Cerebellar nuclear complex (tissue), 1 donor: ENCODE measurements around the gene EGFLAM.

Experiments used
- DNase-seq, 2 experiments: peaks; one replicate each; lab custom pipeline; 2025; lab: John Stamatoyannopoulos, UW

EGFLAM gene

GRCh38 chr5:38448568-38449350, 190.4 kb downstream of the EGFLAM start:
- no peak for DNase-seq

DNA sequence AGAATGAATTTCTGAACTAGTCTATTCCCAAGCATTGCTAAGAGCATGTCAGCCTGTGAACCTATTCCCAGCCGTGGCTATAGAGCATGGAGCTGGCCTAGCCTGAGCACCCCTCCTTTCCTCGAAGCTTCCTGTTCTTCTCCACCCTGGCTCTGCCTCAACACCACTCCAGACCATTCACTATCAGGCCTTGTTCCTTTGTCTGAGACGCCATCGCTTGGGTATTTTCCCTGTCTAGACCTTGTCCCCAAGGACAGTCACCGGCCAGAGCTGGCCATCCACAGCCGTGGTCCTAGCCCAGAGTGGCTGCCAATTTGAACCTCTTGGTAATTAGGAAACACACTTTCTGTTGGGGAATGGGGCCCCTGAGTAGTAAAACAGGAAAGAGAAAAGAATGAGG, 192.3 kb downstream of the EGFLAM start:
- no peak for DNase-seq

- no peak for DNase-seq
These were observed 192.8 kb downstream of the EGFLAM start for GRCh38 chr5:38451074-38451725.

- no peak for DNase-seq
These were observed 193.8 kb downstream of the EGFLAM start for GRCh38 chr5:38452201-38452600.

- DNase-seq: no peak
These were observed 195.1 kb downstream of the EGFLAM start for GRCh38 chr5:38453506-38453905.

DNA sequence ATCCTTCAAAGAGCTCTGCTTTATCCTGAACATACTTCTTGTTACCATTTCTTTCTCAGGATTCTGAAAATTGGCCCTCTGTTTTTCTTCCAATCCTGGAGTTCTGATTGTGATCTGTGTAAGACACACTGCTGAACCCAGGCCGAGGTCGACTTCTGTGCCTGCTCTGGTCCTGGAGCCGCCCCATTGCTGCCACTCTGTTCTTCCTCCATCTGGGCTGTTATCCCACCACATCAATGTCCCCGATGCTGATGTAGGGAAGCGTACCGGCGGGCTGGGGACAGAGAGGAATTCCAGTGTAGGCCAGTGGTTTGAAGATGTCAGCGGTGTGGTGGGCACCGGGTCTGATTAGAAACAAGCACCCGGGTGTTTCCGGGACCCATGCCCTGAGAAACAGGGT, 195.6 kb downstream of the EGFLAM start:
- no peak for DNase-seq

- DNase-seq: no peak
These were observed 197.5 kb downstream of the EGFLAM start for GRCh38 chr5:38455796-38456330.

- no peak for DNase-seq
These were observed 198.5 kb downstream of the EGFLAM start for GRCh38 chr5:38456657-38457399.

DNA sequence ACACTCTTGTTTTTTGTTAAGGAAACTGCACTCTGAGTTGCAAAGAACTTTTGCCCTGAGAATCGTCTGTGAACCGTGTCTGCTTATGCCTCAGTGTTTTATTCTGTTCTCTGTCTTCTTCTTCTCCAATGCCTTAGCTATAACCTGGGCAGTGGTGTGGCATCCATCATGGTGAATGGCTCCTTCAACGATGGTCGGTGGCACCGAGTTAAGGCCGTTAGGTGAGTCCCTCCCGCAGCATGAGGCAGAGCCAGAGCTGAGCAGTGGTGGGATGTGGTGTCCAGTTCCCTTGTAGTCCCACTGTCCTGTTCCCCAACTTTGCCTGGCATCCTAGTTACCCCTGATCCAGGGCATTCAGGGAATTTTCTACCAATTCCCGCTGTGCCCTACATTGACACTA, 199.8 kb downstream of the EGFLAM start:
- no peak for DNase-seq

GRCh38 chr5:38462976-38463633, 204.7 kb downstream of the EGFLAM start:
- no peak for DNase-seq

- no peak for DNase-seq
These were observed 205.5 kb downstream of the EGFLAM start for GRCh38 chr5:38463634-38464521.

DNA sequence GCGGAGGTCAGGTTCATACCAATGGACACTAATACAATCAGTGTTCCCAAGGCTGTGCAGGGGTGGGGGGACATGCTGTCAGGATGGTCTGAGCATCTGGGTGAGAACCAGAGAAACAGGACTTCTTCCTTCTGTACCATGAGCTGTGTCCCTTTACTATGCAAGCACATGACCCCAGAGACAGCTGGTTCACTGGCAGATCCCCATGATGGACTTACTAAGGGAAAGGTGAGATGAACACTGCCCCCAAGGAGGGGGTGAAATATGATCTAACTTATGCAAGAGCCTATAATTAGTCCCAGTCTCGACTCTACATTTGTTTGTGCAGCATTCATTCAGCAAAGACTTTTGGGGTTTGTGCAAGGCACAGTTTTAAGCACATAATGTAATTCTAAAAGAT, 206.7 kb downstream of the EGFLAM start:
- no peak for DNase-seq

DNA sequence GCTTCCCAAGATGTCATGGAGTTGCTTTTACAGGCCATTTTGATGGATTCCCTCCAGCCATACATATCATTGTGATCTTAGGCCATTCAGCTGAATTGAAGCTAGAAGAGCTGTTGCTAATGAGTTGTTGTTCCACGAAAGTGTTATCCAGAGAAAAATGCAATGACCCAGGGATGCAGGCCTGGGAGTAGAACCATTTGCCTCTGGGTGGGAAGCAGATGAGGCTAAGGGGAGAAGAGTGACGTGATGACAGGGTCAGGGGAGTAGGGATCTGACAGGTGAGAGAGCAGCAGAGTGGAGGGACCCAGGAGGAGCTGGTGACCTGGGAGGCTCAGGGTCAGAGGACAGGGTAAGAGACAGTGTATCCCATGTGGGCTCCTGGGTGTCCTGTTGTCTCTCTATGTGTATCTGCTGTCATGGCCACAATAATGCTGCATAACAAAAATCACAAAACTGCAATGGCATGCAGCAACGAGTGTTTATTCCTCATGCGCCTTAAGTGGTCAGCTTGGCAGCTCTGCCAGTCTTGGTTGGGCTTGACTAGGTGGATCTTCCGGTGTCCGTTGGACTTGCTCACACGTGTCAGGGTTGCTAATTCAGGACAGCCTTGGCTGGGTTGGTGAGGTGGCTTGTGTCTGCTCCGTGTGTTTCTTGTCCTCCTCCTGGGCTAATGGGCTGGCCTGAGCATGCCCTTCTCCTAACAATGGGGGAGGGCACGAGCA, 207.5 kb downstream of the EGFLAM start:
- DNase-seq: no peak

GRCh38 chr5:38466424-38467189, 208.2 kb downstream of the EGFLAM start:
- DNase-seq: peak in 1 of 2 experiments; percentile 48

- no peak for DNase-seq
These were observed 209.1 kb downstream of the EGFLAM start for GRCh38 chr5:38467353-38468040.

DNA sequence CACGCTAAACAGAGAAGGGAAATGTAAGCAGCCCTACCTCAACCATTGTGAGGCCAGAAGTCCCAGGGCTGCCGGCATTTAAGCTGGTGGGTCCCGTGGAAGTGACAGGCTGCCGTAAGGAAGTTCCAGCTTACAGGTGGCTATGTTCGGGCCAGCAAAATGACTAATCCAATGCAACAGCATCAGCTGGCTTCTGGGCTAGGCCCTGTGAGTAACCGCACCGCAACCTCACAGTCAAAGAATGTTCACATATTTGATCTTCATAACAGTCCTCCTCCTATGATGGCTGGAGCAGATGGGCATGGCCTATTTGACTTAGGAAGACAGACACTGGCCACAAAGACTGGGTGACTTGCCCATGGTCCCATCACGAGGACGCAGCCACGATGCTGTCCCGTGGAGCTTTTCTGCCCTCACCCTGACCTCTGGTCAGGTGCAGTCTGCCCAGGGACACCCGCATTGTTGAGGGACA, 209.9 kb downstream of the EGFLAM start:
- no peak for DNase-seq

DNA sequence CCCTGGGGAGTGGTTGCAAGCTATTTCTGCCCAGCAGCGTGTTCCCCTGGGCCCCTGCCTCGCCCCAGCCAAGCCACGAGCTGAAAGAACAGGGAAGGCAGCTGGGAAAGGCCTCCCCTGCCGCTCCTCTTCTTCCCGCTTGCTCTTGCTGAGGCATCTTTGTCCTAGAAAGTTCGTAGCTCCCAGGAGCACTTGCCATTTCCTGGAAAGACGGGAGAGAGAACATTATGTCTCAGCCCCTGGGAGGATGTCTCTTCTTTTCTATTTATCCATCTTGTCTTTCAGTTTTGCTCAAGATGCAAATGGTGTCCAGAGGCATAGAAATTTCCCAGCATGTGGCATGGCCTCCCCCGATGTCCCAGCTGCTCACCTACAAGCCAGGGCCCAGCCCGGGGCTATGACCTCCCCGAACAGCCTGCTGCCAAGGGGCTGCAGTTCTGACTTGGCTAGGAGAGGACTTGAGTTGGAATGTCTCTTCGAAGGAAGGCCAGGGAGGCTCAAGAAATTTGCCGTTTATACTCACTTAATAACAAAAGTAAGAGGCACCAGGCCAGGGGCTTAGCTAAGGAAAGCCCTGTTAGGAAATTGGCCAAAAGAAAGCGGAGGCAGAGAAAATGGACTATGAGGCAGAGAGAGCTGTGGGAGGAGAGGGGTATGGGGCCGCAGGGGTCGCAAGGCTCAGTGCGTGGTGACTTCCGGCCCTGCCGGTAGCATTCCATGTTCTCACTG, 210.8 kb downstream of the EGFLAM start:
- no peak for DNase-seq

GRCh38 chr5:38469707-38470267, 211.4 kb downstream of the EGFLAM start:
- no peak for DNase-seq
